Skin epidermis (tissue), 12 donors: ENCODE results near the gene TMEM201.

Experiments
- H3K27ac ChIP-seq, 21 experiments: fragments of 200-600 bp; sonication (generic) in 11 of 21; one replicate each; pipeline ENCODE4 v1.5.0; 2020; ENCODE audit warnings: mild to moderate bottlenecking in 3 of 21, inconsistent platforms in 2 of 21, moderate library complexity in 2 of 21
- H3K4me3 ChIP-seq, 7 experiments: fragments of 200-600 bp; sonication (generic) in 2 of 7; one replicate each; pipeline ENCODE4 v1.5.0; 2020; ENCODE audit warnings: inconsistent platforms in 2 of 7, mild to moderate bottlenecking in 2 of 7, moderate library complexity in 1 of 7

Gene TMEM201

DNA sequence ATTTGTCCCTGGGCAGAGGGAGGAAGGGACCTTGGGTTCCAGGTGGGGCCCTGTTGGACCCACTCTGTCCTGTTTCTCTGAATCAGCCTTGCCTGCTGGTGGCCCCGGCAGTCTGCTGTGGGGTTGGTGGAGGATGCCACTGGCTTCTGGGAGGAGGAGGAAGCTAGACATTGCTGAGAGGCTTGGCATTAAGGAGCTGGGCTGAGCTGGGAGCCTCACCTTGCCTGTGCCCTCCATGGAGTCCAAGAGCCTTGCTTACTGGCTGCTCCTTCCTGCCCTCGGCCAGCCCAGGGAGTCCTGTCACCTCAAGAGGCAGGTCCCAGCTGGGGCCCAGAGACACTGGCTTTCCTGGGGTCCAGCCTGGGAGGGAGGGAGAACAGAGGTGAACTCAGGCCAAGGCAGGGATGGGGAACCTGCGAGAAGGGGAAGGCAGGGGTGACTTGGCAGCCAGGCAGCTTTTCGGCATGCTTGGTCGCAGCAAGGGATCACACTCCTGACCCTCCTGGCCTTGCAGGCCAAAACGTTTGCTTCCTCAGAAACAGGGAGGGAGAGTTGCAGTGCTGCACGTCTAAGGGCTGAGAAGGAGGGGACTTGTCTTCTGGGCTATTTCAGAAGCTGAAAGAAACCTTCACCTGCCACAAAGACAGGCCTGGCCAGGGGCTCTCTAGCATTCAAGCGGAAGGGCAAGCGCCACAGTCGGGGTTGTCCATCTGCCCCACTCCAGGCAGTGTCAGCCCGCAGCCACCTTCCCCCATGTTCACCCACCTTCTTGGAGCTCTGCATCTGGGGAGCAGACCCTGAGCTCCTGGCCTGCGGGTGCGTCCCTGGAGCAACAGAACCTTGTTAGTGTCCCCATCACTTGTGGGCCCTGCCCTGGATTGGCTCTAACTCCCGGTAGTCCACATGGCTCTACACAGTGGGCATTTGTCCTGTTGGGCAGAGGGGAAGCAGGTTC is 8.9 kb downstream of the TMEM201 start:
- H3K27ac ChIP-seq = no peak overlapping the region
- no peak overlapping the region for H3K4me3 ChIP-seq

DNA sequence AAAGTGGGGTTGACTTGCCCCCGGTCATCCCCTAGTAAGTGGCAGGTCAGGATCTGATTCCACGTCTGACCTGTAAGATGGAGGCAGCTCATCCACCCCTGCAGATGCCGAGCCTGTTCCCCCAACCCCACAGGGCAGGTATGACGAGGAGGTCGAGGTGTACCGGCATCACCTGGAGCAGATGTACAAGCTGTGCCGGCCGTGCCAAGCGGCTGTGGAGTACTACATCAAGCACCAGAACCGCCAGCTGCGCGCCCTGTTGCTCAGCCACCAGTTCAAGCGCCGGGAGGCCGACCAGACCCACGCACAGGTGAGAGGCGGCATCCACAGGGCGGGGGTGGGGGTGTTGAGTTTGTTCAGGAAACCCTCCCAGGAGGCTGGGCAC is 9.6 kb downstream of the TMEM201 start:
- Histone ChIP-seq H3K27ac (no peak overlapping the region), H3K4me3 (no peak overlapping the region)

DNA sequence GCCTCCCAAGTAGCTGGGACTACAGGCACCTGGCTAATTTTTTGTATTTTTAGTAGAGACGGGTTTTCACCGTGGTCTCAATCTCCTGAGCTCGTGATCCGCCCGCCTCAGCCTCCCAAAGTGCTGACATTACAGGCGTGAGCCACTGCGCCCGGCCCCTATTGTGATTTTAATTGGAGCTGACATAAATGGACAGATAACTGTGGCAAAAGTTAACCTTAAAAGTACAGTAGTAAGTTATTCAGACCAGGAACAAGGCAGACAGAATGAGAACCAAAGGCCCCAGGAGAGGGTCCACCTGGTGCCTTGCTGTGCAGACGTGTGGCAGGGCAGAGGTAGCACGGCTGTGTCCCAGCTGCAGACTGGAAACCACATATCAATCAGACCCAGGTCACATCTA is 11.0 kb downstream of the TMEM201 start:
- no peak overlapping the region for H3K4me3 ChIP-seq
- no peak overlapping the region for H3K27ac ChIP-seq

DNA sequence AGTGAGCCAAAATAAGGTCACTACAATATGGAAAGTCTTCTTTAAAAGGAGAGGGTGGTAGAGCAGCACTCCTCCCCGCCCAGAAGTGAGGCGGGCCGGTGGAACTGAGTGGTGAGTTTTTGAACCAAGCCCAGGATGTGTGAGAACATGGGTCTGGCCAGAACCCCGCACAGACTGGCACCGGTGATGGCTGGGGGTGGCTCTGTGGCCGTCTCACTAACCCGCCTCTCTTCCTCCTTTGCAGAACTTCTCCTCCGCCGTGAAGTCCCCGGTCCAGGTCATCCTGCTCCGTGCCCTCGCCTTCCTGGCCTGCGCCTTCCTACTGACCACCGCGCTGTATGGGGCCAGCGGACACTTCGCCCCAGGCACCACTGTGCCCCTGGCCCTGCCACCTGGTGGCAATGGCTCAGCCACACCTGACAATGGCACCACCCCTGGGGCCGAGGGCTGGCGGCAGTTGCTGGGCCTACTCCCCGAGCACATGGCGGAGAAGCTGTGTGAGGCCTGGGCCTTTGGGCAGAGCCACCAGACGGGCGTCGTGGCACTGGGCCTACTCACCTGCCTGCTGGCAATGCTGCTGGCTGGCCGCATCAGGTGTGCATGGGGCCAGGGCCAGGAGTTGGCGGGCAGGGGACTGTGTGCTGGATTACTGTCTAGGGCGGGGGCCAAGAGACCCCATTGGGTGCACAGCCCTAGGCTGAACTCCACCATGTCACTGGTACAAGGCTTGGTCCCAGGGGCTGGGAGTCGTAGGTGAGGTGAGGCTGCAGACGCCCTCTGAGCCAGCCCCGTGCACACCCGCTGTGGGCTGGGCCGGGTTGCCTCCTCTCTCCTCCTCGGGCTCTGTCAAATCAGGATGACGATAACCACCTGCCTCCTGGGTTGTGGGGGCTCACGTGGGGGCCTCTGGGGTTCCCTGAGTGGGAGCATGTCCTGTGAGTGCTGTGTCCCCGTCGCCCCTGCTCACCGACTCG is 12.4 kb downstream of the TMEM201 start:
- Histone ChIP-seq H3K27ac (no peak overlapping the region), H3K4me3 (no peak overlapping the region)

DNA sequence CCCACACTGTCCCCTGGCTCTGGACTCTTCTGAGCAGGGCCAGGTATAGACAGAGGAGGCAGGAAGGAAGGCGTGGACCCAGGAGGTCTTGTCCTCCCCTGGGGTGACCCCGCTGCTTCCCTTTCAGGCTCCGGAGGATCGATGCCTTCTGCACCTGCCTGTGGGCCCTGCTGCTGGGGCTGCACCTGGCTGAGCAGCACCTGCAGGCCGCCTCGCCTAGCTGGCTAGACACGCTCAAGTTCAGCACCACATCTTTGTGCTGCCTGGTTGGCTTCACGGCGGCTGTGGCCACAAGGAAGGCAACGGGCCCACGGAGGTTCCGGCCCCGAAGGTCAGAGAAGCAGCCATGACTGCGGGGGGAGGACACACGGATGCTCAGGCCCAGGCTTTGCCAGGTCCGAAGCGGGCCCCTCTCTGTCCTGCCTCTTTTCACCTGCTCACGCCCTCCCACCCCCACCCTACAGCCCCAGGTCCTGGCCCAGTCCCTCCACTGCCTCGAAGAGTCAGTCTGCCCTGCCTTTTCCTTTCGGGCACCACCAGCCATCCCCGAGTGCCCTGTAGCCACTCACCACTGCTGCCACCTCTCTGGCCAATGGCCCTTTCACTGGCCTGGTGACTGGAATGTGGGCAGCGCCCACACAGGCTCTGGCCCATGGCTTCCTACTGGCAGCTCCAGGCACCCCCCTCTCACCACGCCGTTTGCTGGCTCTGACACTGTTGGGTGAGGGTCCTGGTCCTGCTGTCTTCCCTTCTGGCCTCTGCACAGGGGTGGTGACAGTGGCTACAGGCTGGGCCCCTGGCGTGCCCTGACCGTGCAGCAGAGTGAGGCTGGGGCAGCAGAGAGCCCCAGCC is 13.5 kb downstream of the TMEM201 start:
- Histone ChIP-seq H3K4me3 (no peak overlapping the region), H3K27ac (no peak overlapping the region)

DNA sequence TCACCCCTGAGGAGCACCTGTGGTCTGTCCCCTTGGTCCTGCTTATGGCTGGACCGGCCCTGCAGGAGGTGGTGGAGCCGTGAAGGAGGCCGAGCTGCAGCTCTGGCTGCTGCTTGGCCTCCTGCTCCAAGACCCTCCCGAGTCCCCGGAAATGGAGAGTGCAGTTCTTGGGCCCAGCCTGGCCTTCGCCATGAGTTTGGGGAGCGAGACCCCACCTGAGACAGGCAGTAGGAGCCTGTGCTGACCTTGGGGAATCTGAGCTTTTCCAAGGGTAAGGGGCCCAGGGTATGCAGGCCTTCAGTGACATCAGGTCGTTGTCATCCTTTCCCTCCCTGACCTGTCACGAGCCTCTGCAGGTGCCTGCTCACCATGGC is 14.1 kb downstream of the TMEM201 start:
- no peak overlapping the region for H3K4me3 ChIP-seq
- no peak overlapping the region for H3K27ac ChIP-seq

DNA sequence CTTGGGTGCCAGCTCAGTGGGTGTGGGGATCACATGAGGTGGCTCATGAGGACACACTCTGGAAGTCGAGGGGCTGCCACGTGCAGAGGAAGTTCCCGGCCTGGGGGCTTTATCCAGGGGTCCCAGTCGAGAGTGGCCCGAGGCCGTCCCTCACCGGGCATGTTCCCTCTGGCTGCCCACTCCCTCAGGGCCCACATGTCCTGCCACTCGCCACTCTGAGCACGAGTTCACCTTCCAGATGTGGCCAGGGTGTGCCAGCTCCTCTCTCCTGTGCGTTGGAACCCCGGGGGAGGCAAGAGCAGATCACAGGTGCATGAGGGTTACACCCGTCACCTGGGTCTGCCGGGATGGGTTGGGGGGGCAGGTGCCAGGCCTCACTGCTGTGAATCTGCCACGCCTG is 14.6 kb downstream of the TMEM201 start:
- Histone ChIP-seq H3K4me3 (no peak overlapping the region), H3K27ac (no peak overlapping the region)

DNA sequence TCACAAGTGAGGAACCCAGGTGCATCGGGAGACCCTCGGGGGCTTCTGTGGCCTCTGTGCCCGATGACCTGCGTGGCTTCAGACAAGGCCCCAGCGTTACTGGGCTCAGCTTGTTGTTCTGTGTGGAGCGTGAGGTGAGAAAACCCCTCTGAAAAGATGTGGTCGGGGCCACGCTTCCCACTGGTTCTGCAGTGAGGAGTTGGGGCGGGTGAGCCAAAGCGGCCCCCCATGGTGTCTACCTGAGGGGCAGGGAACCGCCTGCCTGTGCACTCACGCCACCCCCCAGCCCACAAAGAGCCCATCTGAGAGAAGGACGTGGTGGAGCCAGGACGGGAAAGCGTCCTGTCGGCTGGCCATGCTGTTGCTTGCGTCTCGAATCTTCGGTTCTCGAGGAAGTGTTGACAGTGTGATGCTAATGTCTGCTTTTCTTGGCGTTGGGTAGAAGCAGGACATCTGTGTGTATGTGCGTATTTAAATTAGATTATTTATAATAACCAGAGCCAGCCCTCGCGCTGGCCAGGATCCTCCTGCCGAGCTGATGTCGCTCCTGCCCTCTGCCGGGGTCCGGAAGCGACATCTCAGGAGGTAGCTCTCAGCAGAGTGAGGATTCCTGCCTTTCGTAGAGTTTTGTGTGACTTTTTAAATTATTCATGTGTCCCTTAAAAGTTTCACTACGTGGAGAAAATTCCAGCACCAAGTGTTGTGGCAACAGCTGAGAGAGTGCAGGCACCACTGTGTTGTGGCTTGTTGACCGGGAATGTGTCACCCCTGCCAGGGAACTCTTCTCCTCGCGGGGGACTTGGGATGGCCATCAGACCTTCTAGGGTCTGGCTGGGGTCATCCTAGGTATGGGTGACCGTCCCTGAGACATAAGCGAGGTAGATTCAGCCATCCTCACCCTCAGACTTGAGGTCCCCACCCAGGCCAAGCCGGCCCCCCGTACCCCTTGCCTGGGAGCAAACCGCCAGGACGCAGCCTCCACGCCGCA is 15.3 kb downstream of the TMEM201 start:
- Histone ChIP-seq H3K27ac (no peak overlapping the region), H3K4me3 (no peak overlapping the region)

DNA sequence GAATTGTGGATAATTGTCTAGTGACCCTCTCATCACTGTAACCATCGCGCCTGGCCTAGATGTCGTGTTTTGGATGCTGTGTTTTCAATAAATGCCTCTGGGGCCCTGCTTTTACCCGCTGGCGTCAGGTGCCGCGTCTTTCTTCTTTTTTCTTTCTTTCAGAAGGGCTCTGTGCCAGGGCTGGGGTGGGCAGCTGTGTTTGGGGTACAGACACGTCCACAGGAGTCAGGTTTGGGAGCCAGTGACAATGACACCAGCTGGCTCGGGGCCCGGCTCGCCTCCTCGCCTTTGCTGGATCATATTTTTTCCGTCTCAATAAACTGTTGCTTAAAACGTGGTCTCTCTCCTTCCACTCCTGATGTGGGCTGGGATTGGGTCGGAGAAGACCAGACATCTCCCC is 16.1 kb downstream of the TMEM201 start:
- Histone ChIP-seq H3K4me3 (no peak overlapping the region), H3K27ac (no peak overlapping the region)

DNA sequence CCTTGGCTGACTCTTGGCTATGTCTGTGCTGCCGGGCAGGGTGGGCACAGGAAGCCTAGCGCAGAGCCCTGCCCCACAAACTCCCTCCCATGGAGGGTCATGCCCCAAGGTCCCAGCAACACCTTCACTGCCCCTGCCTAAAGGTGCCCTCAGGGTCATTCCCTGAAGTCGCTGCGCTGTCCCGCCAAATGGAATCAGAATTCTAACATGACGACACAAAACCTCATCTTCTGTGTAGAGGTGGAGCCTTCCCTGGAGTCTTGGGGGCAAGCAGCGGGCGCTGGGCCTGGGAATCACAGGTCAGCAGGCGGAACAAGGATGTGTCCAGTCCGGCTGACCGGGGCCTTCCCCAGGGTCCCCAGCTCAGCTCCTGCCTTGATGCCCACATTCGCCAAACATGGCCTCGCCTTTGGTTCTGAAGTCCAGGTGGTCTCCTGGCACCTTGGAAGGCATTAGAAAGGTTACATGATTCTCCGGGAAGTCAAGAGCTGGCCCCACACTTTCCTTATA is 17.3 kb downstream of the TMEM201 start:
- no peak overlapping the region for H3K4me3 ChIP-seq
- no peak overlapping the region for H3K27ac ChIP-seq

DNA sequence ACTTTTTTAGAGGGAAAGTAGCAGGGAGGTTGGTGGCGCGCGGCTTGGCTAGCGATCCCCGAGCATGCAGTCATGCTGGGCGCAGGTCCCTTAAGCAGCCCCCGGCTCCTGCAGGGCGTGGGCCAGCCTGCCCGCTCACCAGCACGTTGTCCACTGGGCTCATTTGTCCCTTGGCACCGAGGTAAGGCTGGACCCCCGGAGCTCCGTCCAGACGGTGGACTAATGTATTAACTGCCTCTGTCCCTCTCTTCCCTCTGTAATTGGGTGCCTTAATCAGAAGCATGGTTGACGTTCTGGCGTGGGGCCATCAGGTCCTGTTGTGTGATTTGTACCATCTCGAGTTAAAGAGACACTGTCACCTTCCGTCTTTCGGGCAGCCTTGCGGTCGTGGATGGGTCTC is 17.7 kb downstream of the TMEM201 start:
- Histone ChIP-seq H3K4me3 (no peak overlapping the region), H3K27ac (no peak overlapping the region)

DNA sequence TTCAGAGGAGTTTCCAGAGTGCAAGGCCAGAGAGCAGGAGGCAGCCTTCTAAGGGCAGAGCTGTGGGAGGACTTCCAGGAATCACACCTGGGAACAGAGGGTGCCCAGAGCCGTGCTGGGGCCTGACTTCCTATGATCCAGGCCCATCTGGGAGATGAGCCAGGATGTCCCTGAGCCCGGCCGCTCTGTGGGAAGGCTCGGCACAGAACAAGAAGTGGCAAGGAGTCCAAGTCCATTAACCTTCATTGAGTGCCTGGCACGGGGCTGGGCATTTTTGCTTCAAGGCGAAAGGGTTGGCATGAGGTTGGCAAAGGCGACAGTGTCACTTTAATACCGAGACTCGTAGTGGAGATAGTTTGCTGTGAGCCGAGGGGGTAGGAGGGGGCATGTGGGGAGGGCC is 18.2 kb downstream of the TMEM201 start:
- no peak overlapping the region for H3K27ac ChIP-seq
- no peak overlapping the region for H3K4me3 ChIP-seq

DNA sequence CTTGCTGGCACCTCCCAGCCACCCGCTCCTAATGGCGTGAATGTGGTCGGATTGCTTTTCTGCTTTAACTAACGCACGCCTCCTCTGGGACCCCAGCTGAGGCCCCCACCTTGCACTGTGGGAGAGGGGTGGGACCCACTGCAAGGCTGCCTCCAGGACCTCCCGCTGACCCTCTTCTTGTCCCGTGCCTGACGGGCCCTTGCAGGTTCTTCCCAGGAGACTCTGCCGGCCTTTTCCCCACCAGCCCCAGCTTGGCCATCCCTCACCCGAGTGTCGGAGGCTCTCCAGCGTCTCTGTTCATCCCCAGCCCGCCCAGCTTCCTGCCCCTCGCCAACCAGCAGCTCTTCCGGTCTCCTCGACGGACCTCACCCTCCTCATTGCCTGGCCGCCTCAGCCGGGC is 18.6 kb downstream of the TMEM201 start:
- H3K27ac ChIP-seq = no peak overlapping the region
- H3K4me3 ChIP-seq = no peak overlapping the region

DNA sequence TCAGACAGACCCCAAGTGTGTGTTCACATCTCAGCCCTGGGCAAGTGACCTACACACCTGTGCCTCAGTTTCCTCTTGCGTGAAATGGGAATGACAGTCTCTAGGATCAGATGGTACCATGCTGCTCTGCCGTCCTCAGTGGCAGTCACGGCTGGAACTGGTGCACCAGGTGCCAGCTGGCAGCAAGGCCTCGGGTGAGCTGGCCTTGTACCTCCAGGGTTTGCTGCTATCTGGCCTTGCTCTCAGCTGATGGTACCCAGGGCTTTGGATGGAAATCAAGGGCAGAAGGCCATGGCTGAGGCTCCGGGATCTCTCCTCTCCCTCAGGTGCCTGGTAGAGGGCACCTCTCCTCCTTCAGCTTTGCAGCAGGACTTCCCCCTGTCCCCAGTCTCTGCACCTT is 21.3 kb downstream of the TMEM201 start:
- Histone ChIP-seq H3K27ac (no peak overlapping the region), H3K4me3 (no peak overlapping the region)

DNA sequence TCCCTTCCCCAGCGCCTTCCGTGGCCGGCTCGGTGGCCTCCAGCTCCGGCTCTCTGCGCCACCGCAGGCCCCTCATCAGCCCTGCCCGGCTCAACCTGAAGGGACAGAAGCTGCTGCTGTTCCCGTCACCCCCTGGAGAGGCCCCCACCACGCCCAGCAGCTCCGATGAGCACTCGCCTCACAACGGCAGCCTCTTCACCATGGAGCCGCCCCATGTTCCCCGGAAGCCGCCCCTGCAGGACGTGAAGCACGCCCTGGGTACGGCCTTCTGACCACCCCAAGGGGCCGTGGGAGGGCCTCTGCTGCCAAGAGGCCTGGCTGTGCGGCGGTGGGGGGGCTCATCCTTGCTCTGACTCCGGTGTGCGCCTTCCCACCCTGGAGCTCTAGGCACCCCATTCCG is 21.8 kb downstream of the TMEM201 start:
- H3K27ac ChIP-seq = no peak overlapping the region

DNA sequence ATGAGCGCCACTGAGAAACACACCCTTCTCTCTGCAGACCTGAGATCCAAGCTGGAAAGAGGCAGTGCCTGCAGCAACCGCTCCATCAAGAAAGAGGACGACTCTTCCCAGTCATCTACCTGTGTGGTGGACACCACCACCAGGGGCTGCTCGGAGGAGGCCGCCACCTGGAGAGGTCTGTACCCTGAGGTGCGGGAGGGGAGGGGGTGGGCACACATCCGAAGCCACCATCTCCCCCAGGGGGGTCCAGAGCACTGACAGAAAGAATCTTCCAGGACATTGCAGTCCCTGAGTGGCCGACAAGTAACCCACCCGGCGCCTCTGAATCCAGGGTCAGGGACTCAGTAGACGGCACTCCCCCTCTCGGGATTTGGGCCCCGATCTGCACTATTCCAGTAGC is 23.0 kb downstream of the TMEM201 start:
- H3K27ac ChIP-seq = no peak overlapping the region
- no peak overlapping the region for H3K4me3 ChIP-seq

More for the DNA sequence above, 21.8 kb downstream of the TMEM201 start:
- H3K4me3 ChIP-seq = no peak overlapping the region

DNA sequence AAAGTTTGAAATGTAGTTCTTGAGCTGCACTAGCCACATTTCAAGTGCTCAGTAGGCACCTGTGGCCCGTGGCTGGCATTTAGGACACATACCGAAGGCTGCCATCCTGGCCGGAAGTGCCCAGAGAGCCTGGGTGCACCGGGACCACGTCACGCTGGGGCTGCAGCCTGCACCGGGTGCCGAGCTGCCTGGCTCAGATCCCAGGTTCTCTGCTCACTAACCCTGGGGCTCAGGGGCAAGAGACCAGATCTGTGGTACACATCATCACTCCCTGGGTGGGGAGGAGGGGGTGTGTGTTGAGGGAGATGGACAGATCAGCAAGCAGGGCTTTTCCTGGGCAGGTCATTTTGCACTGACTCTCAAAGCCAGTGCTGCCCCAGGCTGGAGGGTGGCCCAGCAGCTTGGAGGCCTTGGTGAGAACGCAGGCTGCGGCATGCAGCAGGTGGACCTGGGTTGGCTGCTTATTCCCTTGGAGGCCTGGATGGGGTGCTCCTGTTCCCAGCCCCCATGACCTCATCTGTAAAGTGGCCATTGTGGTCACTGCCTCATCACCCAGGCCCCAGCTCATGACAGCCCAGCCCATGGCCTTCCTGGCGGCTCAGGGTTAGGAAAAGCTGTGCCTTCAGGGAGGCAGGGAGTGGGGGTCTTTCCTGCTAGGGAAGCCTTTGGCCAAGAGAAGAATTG is 23.6 kb downstream of the TMEM201 start:
- Histone ChIP-seq H3K4me3 (no peak overlapping the region), H3K27ac (no peak overlapping the region)
